Neural crest cell (in vitro differentiated cells): Measurements from ENCODE around the gene SMPD3. TPM values are rescaled to one million over a fixed set of nuclear protein-coding genes. Genes with fewer than 3 reads are reported as not detected.

Experiments used
- DNase-seq: peaks from one replicate; pipeline ENCODE4 v3.0.0; 2021; ENCODE audit warnings: low read depth, mixed read lengths, low spot score
- H3K27ac Mint-ChIP-seq: one replicate; pipeline ENCODE4 v1.8.0; 2021; ENCODE audit warnings: mild to moderate bottlenecking, mixed read lengths; ENCODE audit not compliant: unreplicated experiment
- H3K27me3 Mint-ChIP-seq: 2 replicates; pipeline ENCODE4 v1.8.0; 2021; ENCODE audit warnings: low read depth, mild to moderate bottlenecking, mixed read lengths
- H3K36me3 Mint-ChIP-seq: 2 replicates; pipeline ENCODE4 v1.8.0; 2021; ENCODE audit warnings: low read depth, mild to moderate bottlenecking, mixed read lengths
- H3K4me1 Mint-ChIP-seq: 2 replicates; pipeline ENCODE4 v1.8.0; 2021; ENCODE audit warnings: mixed read lengths
- H3K4me3 Mint-ChIP-seq: one replicate; pipeline ENCODE4 v1.8.0; 2021; ENCODE audit warnings: mild to moderate bottlenecking, mixed read lengths
- H3K9me3 Mint-ChIP-seq: 2 replicates; pipeline ENCODE4 v1.8.0; 2021; ENCODE audit warnings: mixed read lengths
- total RNA-seq: library from RNA; stranded (reverse); gene quantifications from 2 replicates; pipeline ENCODE4 v1.2.1, GENCODE V29; 2021
- TF ChIP-seq, protein P1 (sequence below): fragments of 200-600 bp; sonication (generic); conservative IDR thresholded peaks from 2 replicates; pipeline ENCODE4 v1.5.0; 2021; ENCODE audit warnings: antibody characterized with exemption, mild to moderate bottlenecking

Gene SMPD3
- total RNA-seq, 1 donor from 2014 or later: 3.8 TPM

GRCh38 chr16:68377667-68378393 is 70.5 kb downstream of the SMPD3 start:
- TF ChIP-seq, protein P1, sequence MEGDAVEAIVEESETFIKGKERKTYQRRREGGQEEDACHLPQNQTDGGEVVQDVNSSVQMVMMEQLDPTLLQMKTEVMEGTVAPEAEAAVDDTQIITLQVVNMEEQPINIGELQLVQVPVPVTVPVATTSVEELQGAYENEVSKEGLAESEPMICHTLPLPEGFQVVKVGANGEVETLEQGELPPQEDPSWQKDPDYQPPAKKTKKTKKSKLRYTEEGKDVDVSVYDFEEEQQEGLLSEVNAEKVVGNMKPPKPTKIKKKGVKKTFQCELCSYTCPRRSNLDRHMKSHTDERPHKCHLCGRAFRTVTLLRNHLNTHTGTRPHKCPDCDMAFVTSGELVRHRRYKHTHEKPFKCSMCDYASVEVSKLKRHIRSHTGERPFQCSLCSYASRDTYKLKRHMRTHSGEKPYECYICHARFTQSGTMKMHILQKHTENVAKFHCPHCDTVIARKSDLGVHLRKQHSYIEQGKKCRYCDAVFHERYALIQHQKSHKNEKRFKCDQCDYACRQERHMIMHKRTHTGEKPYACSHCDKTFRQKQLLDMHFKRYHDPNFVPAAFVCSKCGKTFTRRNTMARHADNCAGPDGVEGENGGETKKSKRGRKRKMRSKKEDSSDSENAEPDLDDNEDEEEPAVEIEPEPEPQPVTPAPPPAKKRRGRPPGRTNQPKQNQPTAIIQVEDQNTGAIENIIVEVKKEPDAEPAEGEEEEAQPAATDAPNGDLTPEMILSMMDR: no peak
- no peaks in the 10 kb centered on the region for H3K9me3 Mint-ChIP-seq
- H3K27me3 Mint-ChIP-seq: no peaks in the 10 kb centered on the region
- DNase-seq: no peak
- peaks cover 4% of the 10 kb centered on the region for H3K4me1 Mint-ChIP-seq
- H3K4me3 Mint-ChIP-seq: no peak overlapping the region
- no peaks in the 10 kb centered on the region for H3K36me3 Mint-ChIP-seq
- H3K27ac Mint-ChIP-seq: no peak overlapping the region

DNA sequence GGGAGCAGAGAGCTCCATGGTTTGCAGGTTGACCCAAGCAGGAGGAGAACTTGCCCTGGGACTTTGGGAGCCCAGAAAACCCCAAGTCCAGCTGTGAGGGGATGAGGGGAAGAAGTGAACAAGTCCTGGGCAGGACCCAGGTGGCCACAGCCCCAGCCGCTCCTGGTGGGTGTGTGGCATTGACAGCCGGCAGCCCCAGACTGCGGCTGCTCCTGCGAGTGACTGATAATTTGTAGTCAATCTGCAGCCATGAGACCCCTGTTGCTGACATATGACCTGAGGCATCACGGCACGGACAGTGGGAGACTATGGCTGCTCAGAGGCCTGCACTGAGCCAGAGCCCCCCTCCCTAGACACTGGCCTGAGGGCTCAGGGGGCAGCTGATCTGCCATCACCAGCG is 71.1 kb downstream of the SMPD3 start:
- TF ChIP-seq, protein P1: no peak
- H3K36me3 Mint-ChIP-seq: no peaks in the 10 kb centered on the region
- peaks cover 4% of the 10 kb centered on the region for H3K4me1 Mint-ChIP-seq
- H3K4me3 Mint-ChIP-seq: no peak overlapping the region
- no peaks in the 10 kb centered on the region for H3K27me3 Mint-ChIP-seq
- no peak overlapping the region for H3K27ac Mint-ChIP-seq
- no peak for DNase-seq
- H3K9me3 Mint-ChIP-seq: no peaks in the 10 kb centered on the region

DNA sequence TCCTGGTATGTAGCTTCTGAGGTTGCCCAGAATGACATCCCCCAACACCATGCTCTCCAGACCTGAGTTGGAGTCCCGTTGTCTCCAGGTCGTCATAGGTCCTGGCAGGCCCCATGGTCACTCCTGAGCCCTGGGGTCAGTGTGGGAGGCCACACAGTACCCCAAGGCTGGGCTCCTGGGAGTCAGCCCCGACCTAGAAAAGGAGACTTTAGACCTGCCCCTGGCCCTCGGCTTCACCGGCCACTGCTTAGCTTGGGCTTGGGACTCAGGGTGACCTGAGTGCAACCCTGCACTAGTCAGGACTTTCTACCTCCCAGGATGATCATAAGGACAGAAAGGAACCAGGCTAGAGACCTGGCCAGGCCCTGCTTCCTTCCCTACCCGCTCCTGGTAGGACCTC is 71.7 kb downstream of the SMPD3 start:
- H3K9me3 Mint-ChIP-seq: no peaks in the 10 kb centered on the region
- H3K4me1 Mint-ChIP-seq: peaks cover 4% of the 10 kb centered on the region
- no peaks in the 10 kb centered on the region for H3K27me3 Mint-ChIP-seq
- no peak for DNase-seq
- no peaks in the 10 kb centered on the region for H3K36me3 Mint-ChIP-seq
- H3K4me3 Mint-ChIP-seq: no peak overlapping the region
- TF ChIP-seq, protein P1: no peak
- H3K27ac Mint-ChIP-seq: no peak overlapping the region

GRCh38 chr16:68375801-68376536 is 72.3 kb downstream of the SMPD3 start:
- Mint-ChIP-seq H3K9me3 (no peaks in the 10 kb centered on the region), H3K36me3 (no peaks in the 10 kb centered on the region), H3K4me3 (no peak overlapping the region), H3K27ac (no peak overlapping the region), H3K27me3 (no peaks in the 10 kb centered on the region), H3K4me1 (peaks cover 4% of the 10 kb centered on the region)
- DNase-seq: no peak
- TF ChIP-seq, protein P1: no peak

- no peak overlapping the region for H3K27ac Mint-ChIP-seq
- H3K27me3 Mint-ChIP-seq: no peaks in the 10 kb centered on the region
- no peaks in the 10 kb centered on the region for H3K36me3 Mint-ChIP-seq
- peaks cover 4% of the 10 kb centered on the region for H3K4me1 Mint-ChIP-seq
- no peaks in the 10 kb centered on the region for H3K9me3 Mint-ChIP-seq
- TF ChIP-seq, protein P1: no peak
- no peak overlapping the region for H3K4me3 Mint-ChIP-seq
- DNase-seq: no peak
Measured at GRCh38 chr16:68374961-68375660, 73.2 kb downstream of the SMPD3 start.
